ENCODE results near the gene HENMT1. TPM values are rescaled to one million over a fixed set of nuclear protein-coding genes. Genes with fewer than 3 reads are reported as not detected.

Gene HENMT1
- total and polyA plus RNA-seq, 2 experiments from 2014 or later: 3.8 to 4.7 TPM

DNA sequence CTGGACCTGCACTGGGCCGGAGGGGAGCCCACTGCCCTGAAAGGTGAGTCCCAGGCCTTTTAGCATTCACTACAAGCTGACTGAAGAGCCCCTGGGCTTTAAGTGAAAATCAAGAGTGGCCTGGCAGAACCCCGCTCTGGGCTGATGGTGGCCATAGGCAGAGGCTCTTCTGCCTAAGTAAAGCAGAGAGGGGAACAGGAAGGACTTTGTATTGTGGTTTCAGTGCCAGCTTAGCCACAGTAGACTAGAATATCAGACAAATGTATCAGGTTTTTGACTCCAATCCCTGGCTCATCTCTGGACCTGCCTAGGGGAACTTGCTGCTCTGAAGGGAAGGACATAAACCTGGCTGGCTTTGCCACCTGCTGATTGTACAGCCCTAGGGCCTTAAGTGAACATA is 10.2 kb upstream of the HENMT1 start:
- Histone ChIP-seq H4K20me1 (ENCODE audit: insufficient read depth, poor library complexity, severe bottlenecking) (no peaks in the 10 kb centered on the region), H3K9me3 (ENCODE audit: low read depth) (no peaks in the 10 kb centered on the region), H3K9me2 (replicated peaks; ENCODE audit: insufficient read depth) (no peaks in the 10 kb centered on the region), H3K36me3 (replicated peaks; ENCODE audit: insufficient read depth, low read depth) (no peaks in the 10 kb centered on the region), H3K4me1 (ENCODE audit: insufficient read depth) (no peaks in the 10 kb centered on the region), H3K27ac (no peak overlapping the region), H3K4me2 (no peak overlapping the region), H3K4me3 (no peak overlapping the region), H2AFZ (no peak overlapping the region), H3K79me2 (no peaks in the 10 kb centered on the region), H3K27me3 (no peaks in the 10 kb centered on the region)
- TF ChIP-seq EZH2 (IDR thresholded peaks at IDR 0.05; ENCODE audit: borderline replicate concordance): no peak
- TF ChIP-seq, protein P1, sequence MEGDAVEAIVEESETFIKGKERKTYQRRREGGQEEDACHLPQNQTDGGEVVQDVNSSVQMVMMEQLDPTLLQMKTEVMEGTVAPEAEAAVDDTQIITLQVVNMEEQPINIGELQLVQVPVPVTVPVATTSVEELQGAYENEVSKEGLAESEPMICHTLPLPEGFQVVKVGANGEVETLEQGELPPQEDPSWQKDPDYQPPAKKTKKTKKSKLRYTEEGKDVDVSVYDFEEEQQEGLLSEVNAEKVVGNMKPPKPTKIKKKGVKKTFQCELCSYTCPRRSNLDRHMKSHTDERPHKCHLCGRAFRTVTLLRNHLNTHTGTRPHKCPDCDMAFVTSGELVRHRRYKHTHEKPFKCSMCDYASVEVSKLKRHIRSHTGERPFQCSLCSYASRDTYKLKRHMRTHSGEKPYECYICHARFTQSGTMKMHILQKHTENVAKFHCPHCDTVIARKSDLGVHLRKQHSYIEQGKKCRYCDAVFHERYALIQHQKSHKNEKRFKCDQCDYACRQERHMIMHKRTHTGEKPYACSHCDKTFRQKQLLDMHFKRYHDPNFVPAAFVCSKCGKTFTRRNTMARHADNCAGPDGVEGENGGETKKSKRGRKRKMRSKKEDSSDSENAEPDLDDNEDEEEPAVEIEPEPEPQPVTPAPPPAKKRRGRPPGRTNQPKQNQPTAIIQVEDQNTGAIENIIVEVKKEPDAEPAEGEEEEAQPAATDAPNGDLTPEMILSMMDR (IDR thresholded peaks at IDR 0.05; ENCODE audit: poor library complexity): no peak
- no peak for TF ChIP-seq EZH2phosphoT487 (IDR thresholded peaks at IDR 0.05; ENCODE audit: low read depth, severe bottlenecking, unreplicated experiment)
- WGBS (ENCODE audit: low lambda C conversion rate, missing lambda C conversion rate): 85% methylated on average over 2 of the region's 2 CpGs
- DNase-seq (ENCODE audit: low spot score): no peak

DNA sequence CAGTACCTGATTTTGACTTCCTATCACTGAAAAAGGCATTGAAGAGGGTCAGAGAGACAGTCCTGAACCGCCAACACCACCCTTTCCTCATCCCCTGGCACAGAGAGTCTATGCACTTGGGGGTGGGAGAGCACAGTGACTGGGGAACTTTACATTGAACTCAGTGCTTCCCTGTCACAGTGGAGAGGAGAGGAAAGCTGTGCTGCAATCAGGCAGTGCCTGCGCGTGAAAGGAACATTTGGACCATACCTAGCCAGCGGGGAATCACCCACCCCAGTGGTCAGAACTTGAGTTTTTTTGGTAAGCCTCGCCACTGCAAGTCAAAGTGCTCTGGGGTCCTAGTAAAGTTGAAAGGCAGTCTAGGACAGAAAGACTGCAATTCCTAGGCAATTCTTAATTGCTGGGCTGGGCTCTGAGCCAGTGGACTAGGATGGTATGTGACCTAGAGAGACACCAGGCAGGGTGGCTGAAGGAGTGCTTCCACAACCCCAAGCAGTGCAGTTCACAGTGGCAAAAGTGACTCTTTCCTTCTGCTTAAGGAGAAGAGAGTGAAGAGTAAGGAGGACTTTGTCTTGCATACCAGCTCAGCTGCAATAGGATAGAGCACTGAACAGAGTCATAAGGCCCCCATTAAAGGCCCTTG is 9.4 kb upstream of the HENMT1 start:
- Histone ChIP-seq H3K27ac (no peak overlapping the region), H3K4me2 (no peak overlapping the region), H3K9me3 (ENCODE audit: low read depth) (no peaks in the 10 kb centered on the region), H3K36me3 (replicated peaks; ENCODE audit: insufficient read depth, low read depth) (no peaks in the 10 kb centered on the region), H4K20me1 (ENCODE audit: insufficient read depth, poor library complexity, severe bottlenecking) (no peaks in the 10 kb centered on the region), H3K4me1 (ENCODE audit: insufficient read depth) (no peaks in the 10 kb centered on the region), H3K27me3 (no peaks in the 10 kb centered on the region), H3K9me2 (replicated peaks; ENCODE audit: insufficient read depth) (no peaks in the 10 kb centered on the region), H3K79me2 (no peaks in the 10 kb centered on the region), H2AFZ (no peak overlapping the region), H3K4me3 (no peak overlapping the region)
- no peak for DNase-seq (ENCODE audit: low spot score)
- TF ChIP-seq EZH2 (IDR thresholded peaks at IDR 0.05; ENCODE audit: borderline replicate concordance): no peak
- TF ChIP-seq EZH2phosphoT487 (IDR thresholded peaks at IDR 0.05; ENCODE audit: low read depth, severe bottlenecking, unreplicated experiment): no peak
- TF ChIP-seq, protein P1 (IDR thresholded peaks at IDR 0.05; ENCODE audit: poor library complexity): no peak
- WGBS (ENCODE audit: low lambda C conversion rate, missing lambda C conversion rate): 90% methylated on average over 5 of the region's 5 CpGs

DNA sequence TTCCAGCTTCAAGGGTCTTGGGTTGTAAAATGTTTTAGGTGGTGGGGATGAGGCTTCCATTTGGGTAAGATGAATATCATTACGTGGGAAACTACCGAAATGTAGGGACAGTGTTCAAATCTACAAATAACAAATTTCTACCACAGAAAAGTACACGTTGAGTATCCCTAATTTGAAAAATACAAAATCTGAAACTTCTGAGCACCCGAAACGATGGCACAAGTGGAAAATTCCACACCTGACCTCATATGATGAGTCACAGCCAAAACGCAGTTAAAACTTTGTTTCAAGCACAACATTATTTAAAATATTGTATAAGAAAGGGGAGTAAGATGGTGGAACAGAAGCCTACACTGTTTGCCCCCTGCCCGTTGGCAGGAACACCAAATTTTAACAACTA is 8.8 kb upstream of the HENMT1 start:
- Histone ChIP-seq H3K9me3 (ENCODE audit: low read depth) (no peaks in the 10 kb centered on the region), H4K20me1 (ENCODE audit: insufficient read depth, poor library complexity, severe bottlenecking) (no peaks in the 10 kb centered on the region), H3K4me1 (ENCODE audit: insufficient read depth) (no peaks in the 10 kb centered on the region), H3K79me2 (no peaks in the 10 kb centered on the region), H3K27me3 (no peaks in the 10 kb centered on the region), H3K4me3 (no peak overlapping the region), H3K4me2 (no peak overlapping the region), H2AFZ (no peak overlapping the region), H3K9me2 (replicated peaks; ENCODE audit: insufficient read depth) (no peaks in the 10 kb centered on the region), H3K27ac (no peak overlapping the region), H3K36me3 (replicated peaks; ENCODE audit: insufficient read depth, low read depth) (no peaks in the 10 kb centered on the region)
- TF ChIP-seq EZH2phosphoT487 (IDR thresholded peaks at IDR 0.05; ENCODE audit: low read depth, severe bottlenecking, unreplicated experiment): no peak
- TF ChIP-seq EZH2 (IDR thresholded peaks at IDR 0.05; ENCODE audit: borderline replicate concordance): no peak
- TF ChIP-seq, protein P1 (IDR thresholded peaks at IDR 0.05; ENCODE audit: poor library complexity): no peak
- 77% methylated on average over 7 of the region's 7 CpGs for WGBS (ENCODE audit: low lambda C conversion rate, missing lambda C conversion rate)
- DNase-seq (ENCODE audit: low spot score): no peak
